Body of pancreas (tissue), 4 donors: Measurements from ENCODE around the gene NFKBIA. TPM values are rescaled to one million over a fixed set of nuclear protein-coding genes. Genes with fewer than 3 reads are reported as not detected.

Experiments used
- ATAC-seq: fragments of 150-250 bp; one replicate; pipeline ENCODE4 v1.9.1; 2016
- DNase-seq, 4 donors: peaks; one replicate each; pipeline ENCODE4 v3.0.0-alpha.2; 2019
- H3K27ac ChIP-seq, 4 donors: fragments of 200-600 bp; sonication (generic); 1 replicate in 3 of 4; 2 replicates in 1 of 4; pipeline versions ENCODE4 v1.5.1 to v1.6.1; 2016 to 2019; ENCODE audit warnings: mild to moderate bottlenecking in 1 of 4, mixed read lengths in 1 of 4, moderate library complexity in 1 of 4
- H3K27me3 ChIP-seq, 2 donors: fragments of 200-600 bp; sonication (generic); one replicate each; pipeline ENCODE4 v1.6.0; 2016; ENCODE audit warnings: mild to moderate bottlenecking in 1 of 2
- H3K36me3 ChIP-seq, 2 donors: fragments of 200-600 bp; sonication (generic); replicated peaks in 1 of 2; 2 replicates each; pipeline ENCODE4 v1.5.1; 2016; ENCODE audit warnings: low read depth in 2 of 2; ENCODE audit not compliant: insufficient read depth in 1 of 2
- H3K4me1 ChIP-seq: fragments of 200-600 bp; sonication (generic); one replicate; pipeline ENCODE4 v1.6.0; 2016
- H3K4me3 ChIP-seq, 2 donors: fragments of 200-600 bp; sonication (generic); 1 replicate in 1 of 2; 2 replicates in 1 of 2; pipeline ENCODE4 v1.5.1; 2016 to 2019
- H3K9me3 ChIP-seq, 3 donors: fragments of 200-600 bp; sonication (generic); 1 replicate in 2 of 3; 2 replicates in 1 of 3; pipeline ENCODE4 v1.5.1; 2016
- POLR2A ChIP-seq, 3 donors: fragments of 450-650 bp; IDR thresholded peaks; one replicate each; pipeline ENCODE4 v1.6.1; 2016; ENCODE audit warnings: antibody characterized with exemption in 3 of 3, mild to moderate bottlenecking in 2 of 3
- WGBS, 2 donors: methylation state at CpG; one replicate each; pipeline ENCODE4 v1.1.5; 2017; 5-methylcytosine and 5-hydroxymethylcytosine counted together
- intact Hi-C: fragments of 100-400 bp; cut with DNase I; formaldehyde crosslinking; loops from one replicate; pipeline ENCODE4 v1.15.1; 2023
- total RNA-seq, 2 donors: library from RNA; depleted of rRNA; stranded (reverse); fragments of >200 nt; gene quantifications; one replicate each; pipeline ENCODE4 v1.1.0, GENCODE V29; 2016
- TF ChIP-seq, protein P1 (sequence below), 7 experiments: fragments of 450-650 bp in 4 of 7; fragments of 200-600 bp in 3 of 7; sonication (generic) in 3 of 7; IDR thresholded peaks; one replicate each; pipeline ENCODE4 v1.5.1; 2016 to 2019; ENCODE audit warnings: antibody characterized with exemption in 7 of 7

The NFKBIA gene
- total RNA-seq, 2 donors from 2014 or later, result 330 to 345 TPM

DNA sequence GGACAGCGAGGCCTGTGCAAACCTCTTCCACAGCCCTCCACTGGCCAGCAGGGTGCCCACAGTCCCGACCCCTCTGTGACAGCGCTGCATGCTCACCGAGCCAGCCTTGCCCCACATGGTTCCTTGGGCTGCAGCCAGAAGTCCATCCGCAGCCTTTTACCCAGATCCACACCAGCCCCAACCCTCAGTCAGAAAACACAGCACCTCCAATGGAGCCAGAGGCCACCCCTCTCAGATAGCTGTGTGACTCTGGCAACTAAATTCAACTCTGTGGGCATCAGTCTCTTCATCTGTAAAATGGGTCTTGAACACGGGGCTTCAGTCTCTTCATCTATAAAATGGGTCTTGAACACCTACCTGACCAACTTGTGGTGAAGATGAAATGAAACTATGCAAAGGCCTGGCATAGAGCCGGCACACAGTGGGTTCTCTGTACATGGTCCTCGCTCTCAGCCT lies 38.0 kb downstream of the NFKBIA start:
- ATAC-seq, result no peak
- 79 to 92% methylated on average over 4 to 8 of the region's 8 CpGs for WGBS, 2 donors

DNA sequence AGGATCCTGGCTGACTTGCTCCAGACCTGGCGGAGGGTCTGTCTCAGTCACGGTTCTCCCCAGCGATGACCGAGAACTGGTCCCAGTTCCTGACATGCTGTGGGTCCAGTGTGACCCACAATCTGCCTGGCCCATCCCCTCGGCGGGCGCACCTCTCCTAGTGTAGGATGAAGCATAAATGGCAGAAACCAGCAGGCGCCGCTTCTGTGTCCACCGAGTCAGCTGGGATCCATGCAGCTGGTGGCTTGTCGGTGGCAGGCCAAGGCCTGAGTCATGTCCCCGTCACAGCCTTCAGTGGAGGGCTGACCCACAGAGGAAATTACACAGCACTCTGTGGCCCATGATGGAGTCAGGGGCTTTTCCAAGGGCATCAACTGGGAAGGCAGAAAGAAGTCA lies 38.5 kb downstream of the NFKBIA start:
- DNase-seq, result peak in 1 of 4 donors; percentile 55
- Histone ChIP-seq H3K27me3 (no peaks in the 10 kb centered on the region), H3K27ac (peak overlapping the region in 1 of 4 donors; percentile 57), H3K4me1 (peaks cover 17% of the 10 kb centered on the region), H3K4me3 (no peak overlapping the region), H3K36me3 (no peaks in the 10 kb centered on the region), H3K9me3 (no peaks in the 10 kb centered on the region)
- TF ChIP-seq POLR2A (IDR thresholded peaks at IDR 0.05), result no peak
- TF ChIP-seq, protein P1, sequence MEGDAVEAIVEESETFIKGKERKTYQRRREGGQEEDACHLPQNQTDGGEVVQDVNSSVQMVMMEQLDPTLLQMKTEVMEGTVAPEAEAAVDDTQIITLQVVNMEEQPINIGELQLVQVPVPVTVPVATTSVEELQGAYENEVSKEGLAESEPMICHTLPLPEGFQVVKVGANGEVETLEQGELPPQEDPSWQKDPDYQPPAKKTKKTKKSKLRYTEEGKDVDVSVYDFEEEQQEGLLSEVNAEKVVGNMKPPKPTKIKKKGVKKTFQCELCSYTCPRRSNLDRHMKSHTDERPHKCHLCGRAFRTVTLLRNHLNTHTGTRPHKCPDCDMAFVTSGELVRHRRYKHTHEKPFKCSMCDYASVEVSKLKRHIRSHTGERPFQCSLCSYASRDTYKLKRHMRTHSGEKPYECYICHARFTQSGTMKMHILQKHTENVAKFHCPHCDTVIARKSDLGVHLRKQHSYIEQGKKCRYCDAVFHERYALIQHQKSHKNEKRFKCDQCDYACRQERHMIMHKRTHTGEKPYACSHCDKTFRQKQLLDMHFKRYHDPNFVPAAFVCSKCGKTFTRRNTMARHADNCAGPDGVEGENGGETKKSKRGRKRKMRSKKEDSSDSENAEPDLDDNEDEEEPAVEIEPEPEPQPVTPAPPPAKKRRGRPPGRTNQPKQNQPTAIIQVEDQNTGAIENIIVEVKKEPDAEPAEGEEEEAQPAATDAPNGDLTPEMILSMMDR (IDR thresholded peaks at IDR 0.05), result no peak
- WGBS, 2 donors, result 76% methylated on average over 12 of the region's 12 CpGs; no CpG with 5 or more reads in 1 of the 2 donors
- no peak for ATAC-seq
- intact Hi-C loops, result no loop called here

More for the DNA sequence above, 38.0 kb downstream of the NFKBIA start:
- peak overlapping the region in 1 of 4 donors; percentile 57 for H3K27ac ChIP-seq
- intact Hi-C loops, result no loop called here
- H3K36me3 ChIP-seq, result no peaks in the 10 kb centered on the region
- no peak for TF ChIP-seq POLR2A (IDR thresholded peaks at IDR 0.05)
- TF ChIP-seq, protein P1 (IDR thresholded peaks at IDR 0.05), result no peak
- no peak overlapping the region for H3K4me3 ChIP-seq
- peaks cover 17% of the 10 kb centered on the region for H3K4me1 ChIP-seq
- H3K9me3 ChIP-seq, result no peaks in the 10 kb centered on the region
- no peaks in the 10 kb centered on the region for H3K27me3 ChIP-seq
- no peak for DNase-seq

GRCh38 chr14:35365130-35366055 lies 39.2 kb downstream of the NFKBIA start:
- H3K9me3 ChIP-seq, result no peaks in the 10 kb centered on the region
- TF ChIP-seq, protein P1 (IDR thresholded peaks at IDR 0.05), result no peak
- peak in 1 of 3 donors; percentile 5 for TF ChIP-seq POLR2A (IDR thresholded peaks at IDR 0.05)
- peak overlapping the region in 2 of 4 donors; percentile 34 to 57 for H3K27ac ChIP-seq
- 72 to 74% methylated on average over 7 to 13 of the region's 13 CpGs for WGBS, 2 donors
- ATAC-seq, result peak; percentile 75
- peaks cover 17% of the 10 kb centered on the region for H3K4me1 ChIP-seq
- H3K36me3 ChIP-seq, result no peaks in the 10 kb centered on the region
- H3K27me3 ChIP-seq, result no peaks in the 10 kb centered on the region
- intact Hi-C loops, result no loop called here
- peak; percentile 28 to 78 (median 60) for DNase-seq
- no peak overlapping the region for H3K4me3 ChIP-seq

- Histone ChIP-seq H3K36me3 (no peaks in the 10 kb centered on the region), H3K27ac (no peak overlapping the region), H3K27me3 (no peaks in the 10 kb centered on the region), H3K9me3 (no peaks in the 10 kb centered on the region), H3K4me3 (no peak overlapping the region), H3K4me1 (peaks cover 11% of the 10 kb centered on the region)
- WGBS, 2 donors, result 74 to 82% methylated on average over 25 of the region's 25 CpGs
- no peak for TF ChIP-seq POLR2A (IDR thresholded peaks at IDR 0.05)
- TF ChIP-seq, protein P1 (IDR thresholded peaks at IDR 0.05), result no peak
- ATAC-seq, result no peak
- intact Hi-C loops, result no loop called here
- DNase-seq, result no peak
Measured at GRCh38 chr14:35362911-35363374, 41.6 kb downstream of the NFKBIA start.
